ENCODE data around the gene PMPCA.

Gene PMPCA

GRCh38 chr9:136365775-136366222 is 44.7 kb upstream of the PMPCA start:
- H3K27ac ChIP-seq (ENCODE audit: low read length) = peak overlapping the region; percentile 30; the same call in 1 of the 2 replicates
- no peaks in the 10 kb centered on the region for H4K20me1 ChIP-seq (ENCODE audit: insufficient read depth, low read length)
- H3K79me2 ChIP-seq (ENCODE audit: low read length) = no peaks in the 10 kb centered on the region
- no peak for TF ChIP-seq EZH2phosphoT487 (IDR thresholded peaks at IDR 0.05; ENCODE audit: low read depth)
- no peak for TF ChIP-seq CTCF (IDR thresholded peaks at IDR 0.05; ENCODE audit: low read depth, low read length)
- no peak overlapping the region for H3K9ac ChIP-seq (ENCODE audit: low read length)
- no peak overlapping the region for H3K4me3 ChIP-seq (ENCODE audit: low read length)
- H3K9me3 ChIP-seq (ENCODE audit: insufficient read depth, low read length) = no peaks in the 10 kb centered on the region
- peak overlapping the region; percentile 20 for H3K4me2 ChIP-seq (ENCODE audit: low read length)
- peaks cover 18% of the 10 kb centered on the region for H3K4me1 ChIP-seq (ENCODE audit: low read length)
- no peaks in the 10 kb centered on the region for H3K27me3 ChIP-seq (ENCODE audit: low read depth, low read length)
- peaks cover 4% of the 10 kb centered on the region for H3K36me3 ChIP-seq (replicated peaks; ENCODE audit: low read depth, low read length)
- H2AFZ ChIP-seq (ENCODE audit: low read depth, low read length) = peak overlapping the region; percentile 54; the same call in 1 of the 2 replicates

- H3K27ac ChIP-seq (ENCODE audit: low read length) = no peak overlapping the region
- H3K4me1 ChIP-seq (ENCODE audit: low read length) = peaks cover 18% of the 10 kb centered on the region
- H3K4me2 ChIP-seq (ENCODE audit: low read length) = no peak overlapping the region
- H3K36me3 ChIP-seq (replicated peaks; ENCODE audit: low read depth, low read length) = peaks cover 4% of the 10 kb centered on the region
- H3K9me3 ChIP-seq (ENCODE audit: insufficient read depth, low read length) = no peaks in the 10 kb centered on the region
- H3K79me2 ChIP-seq (ENCODE audit: low read length) = no peaks in the 10 kb centered on the region
- no peaks in the 10 kb centered on the region for H4K20me1 ChIP-seq (ENCODE audit: insufficient read depth, low read length)
- no peak overlapping the region for H3K9ac ChIP-seq (ENCODE audit: low read length)
- H3K4me3 ChIP-seq (ENCODE audit: low read length) = no peak overlapping the region
- no peak overlapping the region for H2AFZ ChIP-seq (ENCODE audit: low read depth, low read length)
- no peaks in the 10 kb centered on the region for H3K27me3 ChIP-seq (ENCODE audit: low read depth, low read length)
- TF ChIP-seq EZH2phosphoT487 (IDR thresholded peaks at IDR 0.05; ENCODE audit: low read depth) = no peak
- TF ChIP-seq CTCF (IDR thresholded peaks at IDR 0.05; ENCODE audit: low read depth, low read length) = no peak
These were observed 43.6 kb upstream of the PMPCA start for GRCh38 chr9:136366826-136367225.

- no peaks in the 10 kb centered on the region for H3K79me2 ChIP-seq (ENCODE audit: low read length)
- H3K4me1 ChIP-seq (ENCODE audit: low read length) = peaks cover 18% of the 10 kb centered on the region
- no peak overlapping the region for H3K9ac ChIP-seq (ENCODE audit: low read length)
- no peaks in the 10 kb centered on the region for H4K20me1 ChIP-seq (ENCODE audit: insufficient read depth, low read length)
- H3K27me3 ChIP-seq (ENCODE audit: low read depth, low read length) = no peaks in the 10 kb centered on the region
- no peak overlapping the region for H2AFZ ChIP-seq (ENCODE audit: low read depth, low read length)
- H3K27ac ChIP-seq (ENCODE audit: low read length) = no peak overlapping the region
- TF ChIP-seq CTCF (IDR thresholded peaks at IDR 0.05; ENCODE audit: low read depth, low read length) = no peak
- no peak for TF ChIP-seq EZH2phosphoT487 (IDR thresholded peaks at IDR 0.05; ENCODE audit: low read depth)
- H3K4me3 ChIP-seq (ENCODE audit: low read length) = no peak overlapping the region
- H3K9me3 ChIP-seq (ENCODE audit: insufficient read depth, low read length) = no peaks in the 10 kb centered on the region
- no peak overlapping the region for H3K4me2 ChIP-seq (ENCODE audit: low read length)
- peaks cover 4% of the 10 kb centered on the region for H3K36me3 ChIP-seq (replicated peaks; ENCODE audit: low read depth, low read length)
These were observed 42.9 kb upstream of the PMPCA start for GRCh38 chr9:136367296-136368145.

- Histone ChIP-seq H4K20me1 (ENCODE audit: insufficient read depth, low read length) (no peaks in the 10 kb centered on the region), H3K4me2 (ENCODE audit: low read length) (no peak overlapping the region), H3K4me1 (ENCODE audit: low read length) (peaks cover 15% of the 10 kb centered on the region), H3K9ac (ENCODE audit: low read length) (no peak overlapping the region), H3K4me3 (ENCODE audit: low read length) (no peak overlapping the region), H3K79me2 (ENCODE audit: low read length) (no peaks in the 10 kb centered on the region), H2AFZ (ENCODE audit: low read depth, low read length) (no peak overlapping the region), H3K27me3 (ENCODE audit: low read depth, low read length) (no peaks in the 10 kb centered on the region), H3K36me3 (replicated peaks; ENCODE audit: low read depth, low read length) (peaks cover 4% of the 10 kb centered on the region), H3K27ac (ENCODE audit: low read length) (no peak overlapping the region), H3K9me3 (ENCODE audit: insufficient read depth, low read length) (no peaks in the 10 kb centered on the region)
- TF ChIP-seq CTCF (IDR thresholded peaks at IDR 0.05; ENCODE audit: low read depth, low read length) = no peak
- TF ChIP-seq EZH2phosphoT487 (IDR thresholded peaks at IDR 0.05; ENCODE audit: low read depth) = no peak
These were observed 42.3 kb upstream of the PMPCA start for GRCh38 chr9:136368190-136368589.

All from OCI-LY3 (cell line).